K562 (cell line): ENCODE data around the gene ZNF219. TPM values are rescaled to one million over a fixed set of nuclear protein-coding genes. Genes with fewer than 3 reads are reported as not detected.

ENCODE experiments used
- ATAC-seq: fragments of 200-7000 bp; cut with Tn5 transposase; 3 replicates; pipeline ENCODE4 v1.9.1; 2020; ENCODE audit warnings: moderate library complexity
- BruUV-seq: library from RNA; stranded (reverse); fragments of 400-500 nt; replicated peaks from 2 replicates; lab custom pipeline; 2021; lab: Mats Ljungman, UMichigan
- CTCF ChIA-PET: fragments of 300-600 bp; formaldehyde crosslinking; extraction: SDS; loops from one replicate; lab custom pipeline; 2021; ENCODE audit warnings: low intra/inter-chr PET ratio; lab: Yijun Ruan, JAX
- POLR2A ChIA-PET: fragments of 300-600, 350-650 bp; sonication (Branson Sonifier 250); formaldehyde crosslinking; extraction: SDS; loops from one replicate; lab custom pipeline; 2021; ENCODE audit warnings: antibody characterized with exemption, inconsistent platforms; lab: Yijun Ruan, JAX
- DNase-seq, 4 experiments: peaks; one replicate each; pipeline versions ENCODE4 v3.0.0 to v3.0.0-alpha.2; 2011 to 2018; ENCODE audit warnings: low spot score in 3 of 4, mixed read lengths in 3 of 4; ENCODE audit errors: extremely low read depth in 1 of 4
- FAIRE-seq: peaks from 2 replicates; lab custom pipeline; 2011; peaks lifted over from hg19 to GRCh38; lab: Jason Lieb, UNC
- H2AFZ ChIP-seq: 2 replicates; pipeline ENCODE4 v1.6.0; 2011; ENCODE audit warnings: low read depth, low read length, control low read depth, inconsistent platforms
- H3K27ac ChIP-seq: fragments of 200-600 bp; 3 replicates; pipeline ENCODE4 v1.8.0; 2011; ENCODE audit warnings: low read depth, mild to moderate bottlenecking, control low read depth, inconsistent platforms, low read length, moderate library complexity, mixed read lengths; ENCODE audit errors: extremely low read depth
- H3K27me3 ChIP-seq, 2 experiments: fragments of 300-600 bp in 1 of 2; 2 replicates in 1 of 2; 3 replicates in 1 of 2; pipeline versions ENCODE4 v1.6.0 to v1.8.0; 2011; ENCODE audit warnings: inconsistent platforms in 2 of 2, low read length in 2 of 2, mild to moderate bottlenecking in 1 of 2, mixed read lengths in 1 of 2, moderate library complexity in 1 of 2; ENCODE audit not compliant: control insufficient read depth in 2 of 2, insufficient read depth in 2 of 2
- H3K36me3 ChIP-seq: fragments of 300-600 bp; 3 replicates; pipeline ENCODE4 v1.8.0; 2011; ENCODE audit warnings: mild to moderate bottlenecking, low read length, inconsistent platforms; ENCODE audit not compliant: control insufficient read depth, insufficient read depth
- H3K4me1 ChIP-seq, 2 experiments: fragments of 200-600 bp in 1 of 2; replicated peaks in 1 of 2; 2 replicates in 1 of 2; 3 replicates in 1 of 2; pipeline versions ENCODE4 v1.5.1 to v1.8.0; 2011; ENCODE audit warnings: inconsistent platforms in 2 of 2, low read length in 2 of 2, mild to moderate bottlenecking in 1 of 2, mixed read lengths in 1 of 2, moderate library complexity in 1 of 2; ENCODE audit not compliant: control insufficient read depth in 2 of 2, insufficient read depth in 2 of 2
- H3K4me2 ChIP-seq: 2 replicates; pipeline ENCODE4 v1.6.1; 2011; ENCODE audit warnings: low read length, control low read depth, inconsistent platforms, mixed read lengths; ENCODE audit not compliant: insufficient read depth
- H3K4me3 ChIP-seq: fragments of 200-600 bp; sonication (generic), shearing (Covaris generic); 2 replicates; pipeline ENCODE4 v1.5.1; 2016; ENCODE audit warnings: control low read depth, inconsistent platforms
- H3K79me2 ChIP-seq: fragments of 200-600 bp; 3 replicates; pipeline ENCODE4 v1.8.0; 2011; ENCODE audit warnings: low read length, inconsistent platforms; ENCODE audit not compliant: control insufficient read depth, insufficient read depth
- H3K9ac ChIP-seq, 2 experiments: 2 replicates each; pipeline versions ENCODE4 v1.6.0 to v1.6.1; 2011; ENCODE audit warnings: low read depth in 2 of 2, low read length in 2 of 2, control low read depth in 1 of 2, inconsistent platforms in 1 of 2, mild to moderate bottlenecking in 1 of 2, mixed read lengths in 1 of 2; ENCODE audit not compliant: insufficient read depth in 1 of 2
- H3K9me1 ChIP-seq: one replicate; pipeline ENCODE4 v1.6.0; 2011; ENCODE audit warnings: inconsistent platforms, mild to moderate bottlenecking, low read length, moderate library complexity; ENCODE audit not compliant: control insufficient read depth, insufficient read depth
- H3K9me3 ChIP-seq: replicated peaks from 2 replicates; pipeline ENCODE4 v1.5.1; 2011; ENCODE audit warnings: low read depth, low read length, inconsistent platforms; ENCODE audit not compliant: control insufficient read depth, insufficient read depth
- H4K20me1 ChIP-seq: replicated peaks from 2 replicates; pipeline ENCODE4 v1.6.1; 2011; ENCODE audit warnings: low read length, inconsistent platforms, mixed read lengths; ENCODE audit not compliant: control insufficient read depth, insufficient read depth
- ARID1B ChIP-seq: fragments of 450-650 bp; IDR thresholded peaks from 2 replicates; pipeline ENCODE4 v1.6.1; 2016; ENCODE audit warnings: antibody characterized with exemption, mild to moderate bottlenecking, inconsistent platforms
- C11orf30 ChIP-seq: fragments of 450-650 bp; IDR thresholded peaks from 2 replicates; pipeline ENCODE4 v1.6.1; 2016; ENCODE audit warnings: low read depth, mild to moderate bottlenecking
- GTF2B ChIP-seq: IDR thresholded peaks from 2 replicates; pipeline ENCODE4 v1.6.1; 2011; ENCODE audit not compliant: insufficient read length; ENCODE audit errors: extremely low read depth
- NFE2 ChIP-seq: IDR thresholded peaks from 2 replicates; pipeline ENCODE4 v1.6.1; 2014; ENCODE audit warnings: antibody characterized with exemption, low read depth
- NFIC ChIP-seq: fragments of 450-650 bp; IDR thresholded peaks from 2 replicates; pipeline ENCODE4 v1.6.1; 2017; ENCODE audit warnings: mild to moderate bottlenecking, inconsistent platforms
- PBX2 ChIP-seq, 2 experiments: IDR thresholded peaks in 1 of 2; conservative IDR thresholded peaks in 1 of 2; 2 replicates each; pipeline ENCODE4 v1.6.1; 2016; ENCODE audit warnings: low read depth in 2 of 2, mild to moderate bottlenecking in 1 of 2, missing compliant biosample characterization in 1 of 2, missing genetic modification characterization in 1 of 2, moderate library complexity in 1 of 2
- PPARD ChIP-seq: fragments of 250-450 bp; sonication (Bioruptor Pico); IDR thresholded peaks from 2 replicates; pipeline ENCODE4 v1.8.0; 2022; ENCODE audit warnings: inconsistent platforms, mild to moderate bottlenecking, moderate library complexity
- RREB1 ChIP-seq: fragments of 250-450 bp; sonication (Bioruptor Pico); IDR thresholded peaks from 2 replicates; pipeline ENCODE4 v1.4.0; 2020
- SETDB1 ChIP-seq: IDR thresholded peaks from one replicate; pipeline ENCODE4 v1.6.1; 2012; ENCODE audit warnings: low read length, control low read depth, inconsistent platforms
- SMAD3 ChIP-seq: fragments of 450-650 bp; formaldehyde crosslinking; conservative IDR thresholded peaks from 2 replicates; pipeline ENCODE4 v1.4.0; 2020; ENCODE audit warnings: mild to moderate bottlenecking
- YBX1 ChIP-seq: fragments of 450-650 bp; IDR thresholded peaks from 2 replicates; pipeline ENCODE4 v1.7.1; 2016; ENCODE audit warnings: mild to moderate bottlenecking
- ZNF121 ChIP-seq: sonication (generic); formaldehyde crosslinking; conservative IDR thresholded peaks from 2 replicates; pipeline ENCODE4 v1.8.0; 2022; ENCODE audit warnings: missing genetic modification reagents
- ZNF23 ChIP-seq: fragments of 250-450 bp; sonication (Bioruptor Pico); IDR thresholded peaks from 2 replicates; pipeline ENCODE4 v1.4.0; 2020; ENCODE audit warnings: mild to moderate bottlenecking
- WGBS: fragments of 100-300 bp; shearing (Covaris generic); methylation state at CpG from one replicate; pipeline ENCODE4 v1.1.6; 2016; ENCODE audit warnings: low coverage, mixed read lengths; ENCODE audit not compliant: insufficient coverage; ENCODE audit errors: missing lambda C conversion rate; 5-methylcytosine and 5-hydroxymethylcytosine counted together
- in situ Hi-C: fragments of 300-500 bp; cut with MboI; formaldehyde crosslinking; loops from 4 replicates; pipeline ENCODE4 v1.15.0; 2018; ENCODE audit warnings: inconsistent platforms, mixed read lengths
- intact Hi-C: fragments of 100-400 bp; cut with micrococcal nuclease; formaldehyde crosslinking; loops from 2 replicates; pipeline ENCODE4 v1.14.2; 2022
- polyA plus RNA-seq, 8 experiments: library from polyadenylated mRNA; depleted of rRNA in 4 of 8; stranded (reverse) in 5 of 8; unstranded in 3 of 8; fragments of >200 nt; fragmentation: Nextera tagmentation in 2 of 8; fragmentation: Illumina TruSeq in 1 of 8; extraction: Ambion mirVana in 2 of 8; extraction: Trizol in 1 of 8; gene quantifications; 2 replicates each; pipeline versions ENCODE4 v1.2.1 to v1.2.3, GENCODE V29; 2011 to 2014; ENCODE audit warnings: inconsistent platforms in 1 of 8, missing spikeins in 1 of 8
- total RNA-seq, 7 experiments: library from RNA; depleted of rRNA in 6 of 7; stranded (reverse); fragments of >200 nt in 6 of 7; fragmentation: Illumina TruSeq in 2 of 7; extraction: Trizol in 2 of 7; gene quantifications; 2 replicates each; pipeline versions ENCODE4 v1.2.1 to v1.2.3, GENCODE V29; 2011 to 2021; ENCODE audit warnings: low replicate concordance in 1 of 7

Gene ZNF219
- total and polyA plus RNA-seq, 9 of the 15 experiments (the other 6 are each of a cell fraction or from before 2014, with no cell fraction given), result 0.29 to 10.6 (median 2.8) TPM

- no TSS peak for BruUV-seq
- no peaks in the 10 kb centered on the region for H3K27me3 ChIP-seq
- ATAC-seq (peak; percentile 39), FAIRE-seq (peak; percentile 81), DNase-seq (peak; percentile 25 to 87 (median 52))
- ChIA-PET POLR2A (interaction anchor here (0.6 kb wide), 1 partner anchor 44 kb away, joined by 3 read pairs; no protein-coding TSS in a partner anchor), CTCF (interaction anchor here (0.7 to 5.3 kb wide), 5 partner anchors 10 to 249 kb away, joined by 3 to 54 read pairs (median 4); partner anchors contain the start of gene ARHGEF40)
- no peak overlapping the region for H3K4me3 ChIP-seq
- H3K4me1 ChIP-seq, result peaks cover 37 to 50% of the 10 kb centered on the region in 2 experiments
- H4K20me1 ChIP-seq, result no peaks in the 10 kb centered on the region
- H3K79me2 ChIP-seq, result 0 out of 3 replicates have a peak, but pooled peaks cover 6% of the 10 kb centered on the region
- no peaks in the 10 kb centered on the region for H3K36me3 ChIP-seq
- 3% methylated on average over 5 of the region's 5 CpGs for WGBS
- H3K9me3 ChIP-seq, result no peaks in the 10 kb centered on the region
- in situ Hi-C loops, result no loop called here
- H3K9me1 ChIP-seq, result no peaks in the 10 kb centered on the region
- peak overlapping the region; percentile 72 for H3K27ac ChIP-seq
- H2AFZ ChIP-seq, result peak overlapping the region; percentile 95
- H3K9ac ChIP-seq, result peak overlapping the region; percentile 29 to 87
- peak overlapping the region; percentile 49 for H3K4me2 ChIP-seq
- intact Hi-C loops, result loop anchor here (2.0 kb wide), 1 partner anchor 27 kb away; no protein-coding TSS in a partner anchor
- no peak for TF ChIP-seq PPARD (CRISPR knock-in tag)
- TF ChIP-seq C11orf30, result peak; percentile 67
- TF ChIP-seq GTF2B, result no peak
- no peak for TF ChIP-seq RREB1
- TF ChIP-seq ZNF23 (CRISPR knock-in tag), result no peak
- no peak for TF ChIP-seq ZNF121 (CRISPR knock-in tag)
- peak; percentile 77 for TF ChIP-seq NFE2
- TF ChIP-seq YBX1, result no peak
- peak; percentile 75; the same call in 1 of the 2 replicates for TF ChIP-seq NFIC
- TF ChIP-seq ARID1B, result peak; percentile 85
- no peak for TF ChIP-seq SETDB1
- peak; percentile 14; the same call in 1 of the 2 replicates for TF ChIP-seq PBX2 (CRISPR knock-in tag; IDR thresholded peaks at IDR 0.05; ENCODE audit: low read depth)
- peak; percentile 92 for TF ChIP-seq PBX2 (tag; conservative IDR thresholded peaks at IDR 0.05; ENCODE audit: low read depth)
- no peak for TF ChIP-seq SMAD3 (CRISPR knock-in tag)
Observed at GRCh38 chr14:21107283-21107800, 8.9 kb upstream of the ZNF219 start.
